Hypothalamus (tissue), 51 donors: Measurements from ENCODE around the gene RNF41.
"Not testable (repeated sequence)": the region's sequence is repeated elsewhere in the genome, so short reads cannot be mapped to it uniquely, and the experiment has no call there.

Experiments used
- DNase-seq, 51 donors: peaks; one replicate each; lab custom pipeline; 2025; lab: John Stamatoyannopoulos, UW

RNF41 gene

GRCh38 chr12:56156464-56157200 lies 65.1 kb downstream of the RNF41 start:
- DNase-seq = not testable (repeated sequence)

GRCh38 chr12:56155256-56155845 lies 66.4 kb downstream of the RNF41 start:
- DNase-seq = no peak

GRCh38 chr12:56154818-56155217 lies 66.9 kb downstream of the RNF41 start:
- no peak for DNase-seq

- no peak for DNase-seq
These were observed 67.4 kb downstream of the RNF41 start for GRCh38 chr12:56154246-56154771.

- DNase-seq = no peak
These were observed 68.0 kb downstream of the RNF41 start for GRCh38 chr12:56153678-56154065.

GRCh38 chr12:56152756-56153677 lies 68.7 kb downstream of the RNF41 start:
- DNase-seq = peak in 2 of 51 donors; percentile 2 to 26
